HCT116 (cell line): Measurements from ENCODE around the gene PLA2R1. TPM values are rescaled to one million over a fixed set of nuclear protein-coding genes. Genes with fewer than 3 reads are reported as not detected.

Experiments used
- ATAC-seq: fragments of 200-7000 bp; cut with Tn5 transposase; 2 replicates; pipeline ENCODE4 v1.9.1; 2020; ENCODE audit warnings: mild to moderate bottlenecking, moderate library complexity
- BruUV-seq: library from RNA; stranded (reverse); fragments of 400-500 nt; replicated peaks from 2 replicates; lab custom pipeline; 2021; lab: Mats Ljungman, UMichigan
- CTCF ChIA-PET: fragments of 300-600 bp; sonication (Branson Sonifier 250); formaldehyde crosslinking; loops from one replicate; lab custom pipeline; 2021; ENCODE audit warnings: antibody characterized with exemption; lab: Charles Lee
- POLR2A ChIA-PET: fragments of 300-600, 350-600 bp; sonication (Branson Sonifier 250); formaldehyde crosslinking; loops from one replicate; lab custom pipeline; 2021; ENCODE audit warnings: antibody characterized with exemption; lab: Charles Lee
- RAD21 ChIA-PET, 2 experiments: fragments of 300-600 bp; sonication (Branson Sonifier 250); formaldehyde crosslinking; loops; one replicate each; lab custom pipeline; 2023; ENCODE audit warnings: low total read pairs in 2 of 2; ENCODE audit not compliant: uncharacterized antibody in 2 of 2, unreplicated experiment in 2 of 2, low non-redundant PET in 1 of 2; lab: Charles Lee
- DNase-seq: peaks from one replicate; pipeline ENCODE4 v3.0.0-alpha.2; 2010; ENCODE audit warnings: low read depth, low spot score
- H2AFZ ChIP-seq: fragments of 200-600 bp; shearing (Covaris generic), sonication (generic); 2 replicates; pipeline ENCODE4 v1.6.1; 2017; ENCODE audit warnings: low read depth, mixed run types, mixed read lengths, antibody characterized with exemption, low read length; ENCODE audit not compliant: poor library complexity, severe bottlenecking
- H3K27ac ChIP-seq: 2 replicates; pipeline ENCODE4 v1.5.1; 2012; ENCODE audit warnings: low read depth, low read length
- H3K27me3 ChIP-seq: fragments of 200-600 bp; sonication (generic); 2 replicates; pipeline ENCODE4 v1.6.1; 2016; ENCODE audit warnings: mixed run types, low read length, mixed read lengths; ENCODE audit not compliant: insufficient read depth
- H3K36me3 ChIP-seq, 2 experiments: fragments of 200-500 bp in 1 of 2; fragments of 200-600 bp in 1 of 2; sonication (Bioruptor generic) in 1 of 2; sonication (generic) in 1 of 2; 2 replicates each; pipeline versions ENCODE4 v1.5.1 to v1.6.1; 2014 to 2016; ENCODE audit warnings: low read length in 2 of 2, inconsistent platforms in 1 of 2, mixed read lengths in 1 of 2, mixed run types in 1 of 2; ENCODE audit not compliant: insufficient read depth in 2 of 2, control insufficient read depth in 1 of 2
- H3K4me1 ChIP-seq, 2 experiments: fragments of 200-600 bp in 1 of 2; sonication (generic) in 1 of 2; 2 replicates each; pipeline versions ENCODE4 v1.5.1 to v1.6.1; 2012 to 2017; ENCODE audit warnings: low read length in 2 of 2, inconsistent platforms in 1 of 2, mild to moderate bottlenecking in 1 of 2, mixed read lengths in 1 of 2, mixed run types in 1 of 2, moderate library complexity in 1 of 2; ENCODE audit not compliant: insufficient read depth in 2 of 2, control insufficient read depth in 1 of 2
- H3K4me2 ChIP-seq: fragments of 200-600 bp; sonication (generic); 2 replicates; pipeline ENCODE4 v1.6.1; 2017; ENCODE audit warnings: mixed run types, low read length, mixed read lengths
- H3K4me3 ChIP-seq, 2 experiments: fragments of 200-600 bp in 1 of 2; sonication (generic) in 1 of 2; replicated peaks in 1 of 2; 2 replicates each; pipeline ENCODE4 v1.5.1; 2011 to 2016; ENCODE audit warnings: low read length in 2 of 2, control low read depth in 1 of 2, low read depth in 1 of 2, mild to moderate bottlenecking in 1 of 2, mixed read lengths in 1 of 2, mixed run types in 1 of 2
- H3K79me2 ChIP-seq: fragments of 200-600 bp; sonication (generic); 2 replicates; pipeline ENCODE4 v1.6.1; 2017; ENCODE audit warnings: mild to moderate bottlenecking, mixed run types, low read length, moderate library complexity, mixed read lengths; ENCODE audit not compliant: insufficient read depth
- H3K9ac ChIP-seq: fragments of 200-600 bp; sonication (generic); 2 replicates; pipeline ENCODE4 v1.6.1; 2016; ENCODE audit warnings: low read length, mixed read lengths
- H3K9me2 ChIP-seq: fragments of 200-600 bp; sonication (generic), shearing (Covaris generic); 2 replicates; pipeline ENCODE4 v1.6.1; 2017; ENCODE audit warnings: mixed run types, mild to moderate bottlenecking, moderate library complexity; ENCODE audit not compliant: insufficient read depth
- H3K9me3 ChIP-seq, 2 experiments: fragments of 200-500 bp in 1 of 2; fragments of 200-600 bp in 1 of 2; sonication (Bioruptor generic) in 1 of 2; sonication (generic) in 1 of 2; 2 replicates each; pipeline ENCODE4 v1.6.1; 2014 to 2017; ENCODE audit warnings: low read length in 2 of 2, mixed read lengths in 2 of 2, inconsistent platforms in 1 of 2, low read depth in 1 of 2, mild to moderate bottlenecking in 1 of 2, mixed run types in 1 of 2, moderate library complexity in 1 of 2; ENCODE audit not compliant: control insufficient read depth in 1 of 2, insufficient read depth in 1 of 2
- H4K20me1 ChIP-seq: fragments of 200-600 bp; sonication (generic), shearing (Covaris generic); 2 replicates; pipeline ENCODE4 v1.6.1; 2017; ENCODE audit warnings: mixed run types, mild to moderate bottlenecking, moderate library complexity; ENCODE audit not compliant: insufficient read depth
- ATF3 ChIP-seq: IDR thresholded peaks from 2 replicates; pipeline ENCODE4 v1.6.1; 2012
- CTCF ChIP-seq, 3 experiments: fragments of 200-600 bp in 1 of 3; sonication (generic) in 1 of 3; IDR thresholded peaks in 2 of 3; conservative IDR thresholded peaks in 1 of 3; 2 replicates each; pipeline ENCODE4 v1.5.1; 2012 to 2017; ENCODE audit warnings: low read depth in 2 of 3, low read length in 2 of 3, antibody characterized with exemption in 1 of 3, borderline replicate concordance in 1 of 3, control low read depth in 1 of 3, mild to moderate bottlenecking in 1 of 3, mixed read lengths in 1 of 3, mixed run types in 1 of 3, moderate library complexity in 1 of 3; ENCODE audit not compliant: insufficient read depth in 1 of 3
- EGR1 ChIP-seq: IDR thresholded peaks from 2 replicates; pipeline ENCODE4 v1.6.1; 2012; ENCODE audit warnings: low read depth
- EZH2 ChIP-seq: fragments of 200-600 bp; sonication (generic); IDR thresholded peaks from 2 replicates; pipeline ENCODE4 v1.6.1; 2017; ENCODE audit warnings: antibody characterized with exemption, mixed run types
- FOSL1 ChIP-seq: IDR thresholded peaks from 2 replicates; pipeline ENCODE4 v1.6.1; 2012; ENCODE audit warnings: low read depth
- JUND ChIP-seq: IDR thresholded peaks from 2 replicates; pipeline ENCODE4 v1.6.1; 2012
- MAX ChIP-seq: IDR thresholded peaks from 2 replicates; pipeline ENCODE4 v1.6.1; 2012
- POLR2A ChIP-seq: IDR thresholded peaks from 2 replicates; pipeline ENCODE4 v1.7.0; 2011; ENCODE audit warnings: borderline replicate concordance; ENCODE audit not compliant: insufficient read depth, insufficient read length; ENCODE audit errors: extremely low read depth
- SIN3A ChIP-seq: IDR thresholded peaks from 2 replicates; pipeline ENCODE4 v1.6.1; 2012; ENCODE audit warnings: low read depth
- YY1 ChIP-seq: IDR thresholded peaks from 2 replicates; pipeline ENCODE4 v1.6.1; 2011; ENCODE audit warnings: low read length, low read depth, moderate library complexity, mild to moderate bottlenecking; ENCODE audit not compliant: insufficient replicate concordance; ENCODE audit errors: extremely low read depth
- intact Hi-C: fragments of 100-400 bp; cut with micrococcal nuclease; formaldehyde crosslinking; loops from 2 replicates; pipeline ENCODE4 v1.10.0; 2022
- total RNA-seq: library from RNA; stranded (reverse); gene quantifications from one replicate; pipeline ENCODE4 v1.2.1, GENCODE V29; 2021; ENCODE audit not compliant: unreplicated experiment

Gene PLA2R1
- total RNA-seq, 1 experiment from 2014 or later = 0.34 TPM

GRCh38 chr2:159904127-159904958 is 158.1 kb downstream of the PLA2R1 start, which contains the start of gene LY75:
TSS of gene LY75 (minus strand) at chr2:159904756.
- ChIA-PET CTCF (no interaction called here), RAD21 (no interaction called here), POLR2A (no interaction called here)
- TF ChIP-seq JUND = no peak
- no peak for TF ChIP-seq ATF3
- no peak for TF ChIP-seq YY1
- TF ChIP-seq EGR1 = no peak
- no peak for TF ChIP-seq FOSL1
- TF ChIP-seq POLR2A = no peak
- TF ChIP-seq MAX = no peak
- no peak for TF ChIP-seq CTCF (IDR thresholded peaks at IDR 0.05 in 2 of 3, conservative IDR thresholded peaks at IDR 0.05 in 1 of 3; ENCODE audit: borderline replicate concordance in 1 of 3, insufficient read depth in 1 of 3, low read depth in 2 of 3, low read length in 2 of 3)
- TF ChIP-seq SIN3A = no peak
- TF ChIP-seq EZH2 = no peak
- no TSS peak for BruUV-seq
- Histone ChIP-seq H3K4me1 (no peaks in the 10 kb centered on the region), H3K79me2 (no peaks in the 10 kb centered on the region), H3K27ac (no peak within 1 kb of the TSS), H3K4me2 (no peak within 1 kb of the TSS), H4K20me1 (no peaks in the 10 kb centered on the region), H2AFZ (no peak within 1 kb of the TSS), H3K9me3 (no peaks in the 10 kb centered on the region), H3K9me2 (no peaks in the 10 kb centered on the region), H3K4me3 (no peak within 1 kb of the TSS), H3K9ac (no peak within 1 kb of the TSS), H3K36me3 (no peaks in the 10 kb centered on the region), H3K27me3 (no peaks in the 10 kb centered on the region; the same call in 1 of the 2 replicates)
- intact Hi-C loops = no loop called here
- ATAC-seq (no peak), DNase-seq (no peak)
